HepG2 (cell line): Measurements from ENCODE around the gene SLC13A5. TPM values are rescaled to one million over a fixed set of nuclear protein-coding genes. Genes with fewer than 3 reads are reported as not detected.

ENCODE experiments used
- ATRX ChIP-seq: sonication (generic); formaldehyde crosslinking; IDR thresholded peaks from 2 replicates; pipeline ENCODE4 v1.4.0; 2020; ENCODE audit warnings: missing genetic modification reagents, borderline replicate concordance
- CAMTA2 ChIP-seq: sonication (generic); formaldehyde crosslinking; IDR thresholded peaks from 2 replicates; pipeline ENCODE4 v1.4.0; 2020; ENCODE audit warnings: mild to moderate bottlenecking, missing genetic modification reagents, borderline replicate concordance
- CREM ChIP-seq, 2 experiments: sonication (generic) in 1 of 2; formaldehyde crosslinking in 1 of 2; IDR thresholded peaks; 2 replicates each; pipeline versions ENCODE4 v1.4.0 to v1.6.1; 2016 to 2020; ENCODE audit warnings: antibody characterized with exemption in 1 of 2, mild to moderate bottlenecking in 1 of 2, missing genetic modification reagents in 1 of 2
- ELF4 ChIP-seq: sonication (generic); formaldehyde crosslinking; IDR thresholded peaks from 2 replicates; pipeline ENCODE4 v1.5.0; 2020; ENCODE audit warnings: missing genetic modification reagents, mild to moderate bottlenecking, moderate library complexity, borderline replicate concordance
- HNRNPL ChIP-seq: fragments of 200-400 bp; formaldehyde crosslinking; IDR thresholded peaks from 2 replicates; pipeline ENCODE4 v1.6.1; 2017; ENCODE audit warnings: mild to moderate bottlenecking, low read depth, low read length
- JUN ChIP-seq: sonication (generic); formaldehyde crosslinking; IDR thresholded peaks from 2 replicates; pipeline ENCODE4 v1.4.0; 2020; ENCODE audit warnings: mild to moderate bottlenecking, missing genetic modification reagents
- KLF12 ChIP-seq: sonication (generic); formaldehyde crosslinking; IDR thresholded peaks from 2 replicates; pipeline ENCODE4 v1.4.0; 2020; ENCODE audit warnings: missing genetic modification reagents, borderline replicate concordance
- MATR3 ChIP-seq: sonication (generic); formaldehyde crosslinking; IDR thresholded peaks from 2 replicates; pipeline ENCODE4 v1.4.0; 2020; ENCODE audit warnings: missing genetic modification reagents
- PHF5A ChIP-seq: IDR thresholded peaks from one replicate; pipeline ENCODE4 v1.6.1; 2018; ENCODE audit warnings: low read depth, missing genetic modification reagents; ENCODE audit not compliant: unreplicated experiment
- PHF8 ChIP-seq: sonication (generic); formaldehyde crosslinking; IDR thresholded peaks from 2 replicates; pipeline ENCODE4 v1.5.0; 2020; ENCODE audit warnings: missing genetic modification reagents
- SP4 ChIP-seq: sonication (generic); formaldehyde crosslinking; IDR thresholded peaks from 2 replicates; pipeline ENCODE4 v1.8.1; 2023; ENCODE audit warnings: mild to moderate bottlenecking, missing genetic modification reagents
- U2AF2 ChIP-seq: fragments of 200-400 bp; formaldehyde crosslinking; IDR thresholded peaks from 2 replicates; pipeline ENCODE4 v1.6.1; 2017; ENCODE audit warnings: low read depth, mild to moderate bottlenecking, low read length
- ZC3H13 ChIP-seq: sonication (generic); formaldehyde crosslinking; IDR thresholded peaks from 2 replicates; pipeline ENCODE4 v1.8.1; 2023; ENCODE audit warnings: mild to moderate bottlenecking, missing genetic modification reagents, moderate library complexity
- ZKSCAN8 ChIP-seq: IDR thresholded peaks from 2 replicates; pipeline ENCODE4 v1.6.1; 2016; ENCODE audit warnings: borderline replicate concordance, missing genetic modification reagents, missing compliant biosample characterization
- ZNF121 ChIP-seq: sonication (generic); formaldehyde crosslinking; IDR thresholded peaks from 2 replicates; pipeline ENCODE4 v1.5.0; 2020; ENCODE audit warnings: mild to moderate bottlenecking, missing genetic modification reagents
- ZNF354B ChIP-seq: sonication (generic); formaldehyde crosslinking; IDR thresholded peaks from 2 replicates; pipeline ENCODE4 v1.8.0; 2022; ENCODE audit warnings: mild to moderate bottlenecking, missing genetic modification reagents
- ZNF510 ChIP-seq: sonication (generic); formaldehyde crosslinking; IDR thresholded peaks from 2 replicates; pipeline ENCODE4 v1.4.0; 2020; ENCODE audit warnings: low read depth, mild to moderate bottlenecking, missing genetic modification reagents
- ZSCAN30 ChIP-seq: sonication (generic); formaldehyde crosslinking; IDR thresholded peaks from 2 replicates; pipeline ENCODE4 v1.5.0; 2020; ENCODE audit warnings: mild to moderate bottlenecking, missing genetic modification reagents
- polyA plus RNA-seq, 8 experiments: library from polyadenylated mRNA; depleted of rRNA in 3 of 8; stranded (reverse) in 7 of 8; unstranded in 1 of 8; fragments of >200 nt; fragmentation: Illumina TruSeq in 4 of 8; extraction: Trizol in 4 of 8; gene quantifications; 2 replicates each; pipeline versions ENCODE4 v1.2.1 to v1.2.3, GENCODE V29; 2011 to 2016; ENCODE audit warnings: low read depth in 4 of 8, missing spikeins in 1 of 8, mixed read lengths in 1 of 8; ENCODE audit not compliant: insufficient read depth in 1 of 8
- total RNA-seq, 5 experiments: library from RNA; depleted of rRNA; stranded (reverse); fragments of >200 nt; fragmentation: Illumina TruSeq; extraction: Trizol; gene quantifications; 2 replicates each; pipeline ENCODE4 v1.2.3, GENCODE V29; 2016; ENCODE audit warnings: low read depth in 1 of 5
- TF ChIP-seq, protein P1 (sequence below): sonication (generic); formaldehyde crosslinking; IDR thresholded peaks from 2 replicates; pipeline ENCODE4 v1.8.0; 2022; ENCODE audit warnings: mild to moderate bottlenecking, missing genetic modification reagents, borderline replicate concordance
- TF ChIP-seq, protein P2 (sequence below): sonication (generic); formaldehyde crosslinking; IDR thresholded peaks from 2 replicates; pipeline ENCODE4 v1.4.0; 2020; ENCODE audit warnings: missing genetic modification reagents
- TF ChIP-seq, protein P3 (sequence below): sonication (generic); formaldehyde crosslinking; IDR thresholded peaks from 2 replicates; pipeline ENCODE4 v1.8.1; 2023; ENCODE audit warnings: mild to moderate bottlenecking, inconsistent platforms, moderate library complexity, missing genetic modification reagents, borderline replicate concordance

The SLC13A5 gene
- total and polyA plus RNA-seq, 2 of the 13 experiments (the other 11 are each of a cell fraction or from before 2014, with no cell fraction given): 42.8 to 310 TPM

DNA sequence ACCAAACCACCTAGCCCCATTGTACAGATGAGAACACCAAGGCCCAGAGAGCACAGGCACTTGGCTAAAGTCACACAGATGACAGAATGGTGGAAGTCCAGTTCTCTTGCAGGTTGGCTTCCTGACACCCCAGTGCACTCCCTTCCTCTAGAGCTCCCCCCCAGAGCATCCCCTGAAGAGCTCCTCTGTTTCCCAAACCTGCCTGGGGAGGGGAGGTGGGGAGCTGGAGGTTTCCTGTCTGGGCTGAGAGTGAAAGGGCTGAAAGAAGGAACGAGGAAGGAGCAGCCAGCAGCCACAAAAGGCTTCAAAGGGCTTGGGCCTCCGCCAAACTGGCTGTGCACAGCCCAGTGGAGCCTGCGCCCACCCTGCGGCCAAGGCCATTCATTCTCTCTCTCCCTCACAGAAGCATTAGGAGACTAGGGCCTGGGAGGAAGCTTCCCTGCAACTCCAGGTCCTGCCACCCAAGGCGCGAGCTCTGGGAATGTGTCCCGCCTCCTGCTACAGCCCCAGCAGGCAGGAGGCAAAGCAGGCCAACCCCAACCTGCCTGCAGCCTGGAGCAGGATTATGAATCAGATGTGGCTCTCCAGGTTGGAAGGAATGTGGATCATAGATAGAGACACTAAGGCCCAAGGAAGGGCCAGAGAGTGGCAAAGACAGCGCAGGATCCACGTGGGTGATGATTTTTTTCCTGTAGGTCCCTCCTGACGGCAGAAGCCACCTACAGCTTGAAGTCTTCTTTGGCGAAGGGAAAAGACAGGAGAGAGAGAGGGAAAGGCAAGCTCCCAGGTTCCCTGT, 913 bp downstream of the SLC13A5 start (continued):
- TF ChIP-seq CAMTA2 (CRISPR knock-in tag) (peak; percentile 31; the same call in 1 of the 2 replicates), CREM (IDR thresholded peaks at IDR 0.05) (peak; percentile 7; the same call in 1 of the 2 replicates), CREM (CRISPR knock-in tag; IDR thresholded peaks at IDR 0.05) (no peak), ZNF354B (no peak), ZNF510 (peak; percentile 75; the same call in 1 of the 2 replicates), PHF5A (no peak), JUN (CRISPR knock-in tag) (peak; percentile 23; the same call in 1 of the 2 replicates), KLF12 (CRISPR knock-in tag) (peak; percentile 1; the same call in 1 of the 2 replicates), ELF4 (CRISPR knock-in tag) (no peak), MATR3 (CRISPR knock-in tag) (no peak), PHF8 (CRISPR knock-in tag) (peak; percentile 39), U2AF2 (no peak), ZNF121 (peak; percentile 12; the same call in 1 of the 2 replicates), ZSCAN30 (CRISPR knock-in tag) (no peak), ATRX (CRISPR knock-in tag) (no peak), HNRNPL (0 out of 2 replicates have a peak, but pooled peaks have one; percentile 29), SP4 (CRISPR knock-in tag) (peak; percentile 39; the same call in 1 of the 2 replicates), ZC3H13 (CRISPR knock-in tag) (peak; percentile 30), ZKSCAN8 (CRISPR knock-in tag) (no peak)
- TF ChIP-seq, protein P1, sequence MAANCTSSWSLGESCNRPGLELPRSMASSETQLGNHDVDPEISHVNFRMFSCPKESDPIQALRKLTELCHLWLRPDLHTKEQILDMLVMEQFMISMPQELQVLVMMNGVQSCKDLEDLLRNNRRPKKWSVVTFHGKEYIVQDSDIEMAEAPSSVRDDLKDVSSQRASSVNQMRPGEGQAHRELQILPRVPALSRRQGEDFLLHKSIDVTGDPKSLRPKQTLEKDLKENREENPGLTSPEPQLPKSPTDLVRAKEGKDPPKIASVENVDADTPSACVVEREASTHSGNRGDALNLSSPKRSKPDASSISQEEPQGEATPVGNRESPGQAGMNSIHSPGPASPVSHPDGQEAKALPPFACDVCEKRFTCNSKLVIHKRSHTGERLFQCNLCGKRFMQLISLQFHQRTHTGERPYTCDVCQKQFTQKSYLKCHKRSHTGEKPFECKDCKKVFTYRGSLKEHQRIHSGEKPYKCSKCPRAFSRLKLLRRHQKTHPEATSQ (CRISPR knock-in tag): no peak
- TF ChIP-seq, protein P2, sequence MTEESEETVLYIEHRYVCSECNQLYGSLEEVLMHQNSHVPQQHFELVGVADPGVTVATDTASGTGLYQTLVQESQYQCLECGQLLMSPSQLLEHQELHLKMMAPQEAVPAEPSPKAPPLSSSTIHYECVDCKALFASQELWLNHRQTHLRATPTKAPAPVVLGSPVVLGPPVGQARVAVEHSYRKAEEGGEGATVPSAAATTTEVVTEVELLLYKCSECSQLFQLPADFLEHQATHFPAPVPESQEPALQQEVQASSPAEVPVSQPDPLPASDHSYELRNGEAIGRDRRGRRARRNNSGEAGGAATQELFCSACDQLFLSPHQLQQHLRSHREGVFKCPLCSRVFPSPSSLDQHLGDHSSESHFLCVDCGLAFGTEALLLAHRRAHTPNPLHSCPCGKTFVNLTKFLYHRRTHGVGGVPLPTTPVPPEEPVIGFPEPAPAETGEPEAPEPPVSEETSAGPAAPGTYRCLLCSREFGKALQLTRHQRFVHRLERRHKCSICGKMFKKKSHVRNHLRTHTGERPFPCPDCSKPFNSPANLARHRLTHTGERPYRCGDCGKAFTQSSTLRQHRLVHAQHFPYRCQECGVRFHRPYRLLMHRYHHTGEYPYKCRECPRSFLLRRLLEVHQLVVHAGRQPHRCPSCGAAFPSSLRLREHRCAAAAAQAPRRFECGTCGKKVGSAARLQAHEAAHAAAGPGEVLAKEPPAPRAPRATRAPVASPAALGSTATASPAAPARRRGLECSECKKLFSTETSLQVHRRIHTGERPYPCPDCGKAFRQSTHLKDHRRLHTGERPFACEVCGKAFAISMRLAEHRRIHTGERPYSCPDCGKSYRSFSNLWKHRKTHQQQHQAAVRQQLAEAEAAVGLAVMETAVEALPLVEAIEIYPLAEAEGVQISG (CRISPR knock-in tag): peak; percentile 36
- TF ChIP-seq, protein P3, sequence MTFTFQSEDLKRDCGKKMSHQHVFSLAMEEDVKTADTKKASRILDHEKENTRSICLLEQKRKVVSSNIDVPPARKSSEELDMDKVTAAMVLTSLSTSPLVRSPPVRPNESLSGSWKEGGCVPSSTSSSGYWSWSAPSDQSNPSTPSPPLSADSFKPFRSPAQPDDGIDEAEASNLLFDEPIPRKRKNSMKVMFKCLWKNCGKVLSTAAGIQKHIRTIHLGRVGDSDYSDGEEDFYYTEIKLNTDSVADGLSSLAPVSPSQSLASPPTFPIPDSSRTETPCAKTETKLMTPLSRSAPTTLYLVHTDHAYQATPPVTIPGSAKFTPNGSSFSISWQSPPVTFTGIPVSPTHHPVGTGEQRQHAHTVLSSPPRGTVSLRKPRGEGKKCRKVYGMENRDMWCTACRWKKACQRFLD (CRISPR knock-in tag): 0 out of 2 replicates have a peak, but pooled peaks have one; percentile 52
